HG02852 (cell line): ENCODE data around the gene DMC1.
"Not testable (repeated sequence)": the region's sequence is repeated elsewhere in the genome, so short reads cannot be mapped to it uniquely, and the experiment has no call there.

Experiments
- ATAC-seq: cut with Tn5 transposase; IDR thresholded peaks from one replicate; pipeline ENCODE4 v1.9.1; 2021; ENCODE audit warnings: mild to moderate bottlenecking, moderate library complexity; ENCODE audit not compliant: unreplicated experiment

DMC1 gene

GRCh38 chr22:38569972-38570778, at the start of gene DMC1:
Gene DMC1 (minus strand): TSS chr22:38570183. CDS start chr22:38568256, 1,927 bp downstream.
- ATAC-seq: peak; percentile 44

GRCh38 chr22:38618682-38619081, 48.7 kb upstream of the DMC1 start:
- ATAC-seq: no peak

- ATAC-seq: no peak
These were observed 48.3 kb upstream of the DMC1 start for GRCh38 chr22:38618258-38618657.

- not testable (repeated sequence) for ATAC-seq
These were observed 45.1 kb upstream of the DMC1 start for GRCh38 chr22:38615064-38615405.

GRCh38 chr22:38614332-38615063, 44.5 kb upstream of the DMC1 start:
- no peak for ATAC-seq

- no peak for ATAC-seq
These were observed 43.6 kb upstream of the DMC1 start for GRCh38 chr22:38613588-38613987.

- ATAC-seq: no peak
These were observed 42.4 kb upstream of the DMC1 start for GRCh38 chr22:38612217-38613006.

- no peak for ATAC-seq
These were observed 41.6 kb upstream of the DMC1 start for GRCh38 chr22:38611559-38611958.

- no peak for ATAC-seq
These were observed 40.3 kb upstream of the DMC1 start for GRCh38 chr22:38610234-38610633.

GRCh38 chr22:38608992-38609750, 39.2 kb upstream of the DMC1 start:
- ATAC-seq: no peak

- ATAC-seq: no peak
These were observed 37.7 kb upstream of the DMC1 start for GRCh38 chr22:38607680-38608079.

GRCh38 chr22:38602166-38602565, 32.2 kb upstream of the DMC1 start:
- ATAC-seq: no peak

GRCh38 chr22:38601221-38601764, 31.3 kb upstream of the DMC1 start:
- ATAC-seq: no peak

- no peak for ATAC-seq
These were observed 29.5 kb upstream of the DMC1 start for GRCh38 chr22:38599466-38599865.

- ATAC-seq: not testable (repeated sequence)
These were observed 12.9 kb upstream of the DMC1 start for GRCh38 chr22:38582923-38583322.

- no peak for ATAC-seq
These were observed 8.5 kb upstream of the DMC1 start for GRCh38 chr22:38578505-38578904.

- no peak for ATAC-seq
These were observed 2.1 kb upstream of the DMC1 start for GRCh38 chr22:38572065-38572464.

GRCh38 chr22:38570779-38571364, 889 bp upstream of the DMC1 start:
- no peak for ATAC-seq

- no peak for ATAC-seq
These were observed 607 bp downstream of the DMC1 start for GRCh38 chr22:38569181-38569971.
